Esophagus muscularis mucosa (tissue), 4 donors: ENCODE results near the gene BBS9. TPM values are rescaled to one million over a fixed set of nuclear protein-coding genes. Genes with fewer than 3 reads are reported as not detected.

Experiments used
- DNase-seq: peaks from one replicate; pipeline ENCODE4 v3.0.0-alpha.2; 2017; ENCODE audit errors: extremely low spot score
- H3K27ac ChIP-seq, 4 donors: fragments of 200-600 bp; sonication (generic); replicated peaks in 1 of 4; 1 replicate in 3 of 4; 2 replicates in 1 of 4; pipeline ENCODE4 v1.5.1; 2016 to 2019; ENCODE audit warnings: mild to moderate bottlenecking in 1 of 4
- H3K27me3 ChIP-seq, 4 donors: fragments of 200-600 bp; sonication (generic); one replicate each; pipeline versions ENCODE4 v1.5.1 to v1.6.0; 2016 to 2019
- H3K36me3 ChIP-seq, 4 donors: fragments of 200-600 bp; sonication (generic); one replicate each; pipeline ENCODE4 v1.5.1; 2016 to 2019
- H3K4me1 ChIP-seq, 4 donors: fragments of 200-600 bp; sonication (generic); one replicate each; pipeline ENCODE4 v1.5.1; 2016 to 2019
- H3K4me3 ChIP-seq, 4 donors: fragments of 200-600 bp; sonication (generic); 1 replicate in 2 of 4; 2 replicates in 2 of 4; pipeline ENCODE4 v1.5.1; 2016 to 2019; ENCODE audit warnings: mild to moderate bottlenecking in 4 of 4, moderate library complexity in 1 of 4
- H3K9me3 ChIP-seq, 4 donors: fragments of 200-600 bp; sonication (generic); 1 replicate in 3 of 4; 2 replicates in 1 of 4; pipeline ENCODE4 v1.5.1; 2016 to 2019
- EP300 ChIP-seq: sonication (generic); formaldehyde crosslinking; IDR thresholded peaks from one replicate; pipeline ENCODE4 v1.6.1; 2017; ENCODE audit warnings: antibody characterized with exemption
- POLR2A ChIP-seq: fragments of 450-650 bp; IDR thresholded peaks from one replicate; pipeline ENCODE4 v1.6.1; 2017; ENCODE audit warnings: antibody characterized with exemption, moderate library complexity, mild to moderate bottlenecking, low read depth
- POLR2AphosphoS5 ChIP-seq, 2 donors: sonication (generic); formaldehyde crosslinking; IDR thresholded peaks; one replicate each; pipeline ENCODE4 v1.6.1; 2017; ENCODE audit warnings: antibody characterized with exemption in 2 of 2
- WGBS: methylation state at CpG from one replicate; pipeline ENCODE4 v1.1.5; 2018; 5-methylcytosine and 5-hydroxymethylcytosine counted together
- intact Hi-C: fragments of 100-400 bp; cut with DNase I; formaldehyde crosslinking; loops from one replicate; pipeline ENCODE4 v1.15.1; 2023
- total RNA-seq, 4 donors: library from RNA; depleted of rRNA; stranded (reverse); fragments of >200 nt; gene quantifications; one replicate each; pipeline versions ENCODE4 v1.1.0 to v1.2.1, GENCODE V29; 2016
- TF ChIP-seq, protein P1 (sequence below), 3 experiments: fragments of 200-600 bp in 2 of 3; fragments of 450-650 bp in 1 of 3; sonication (generic) in 2 of 3; IDR thresholded peaks; one replicate each; pipeline ENCODE4 v1.5.1; 2017 to 2019; ENCODE audit warnings: antibody characterized with exemption in 3 of 3, mild to moderate bottlenecking in 2 of 3, moderate library complexity in 1 of 3

The BBS9 gene
- total RNA-seq, 4 donors from 2014 or later = 14.7 to 20.8 (median 16.3) TPM

DNA sequence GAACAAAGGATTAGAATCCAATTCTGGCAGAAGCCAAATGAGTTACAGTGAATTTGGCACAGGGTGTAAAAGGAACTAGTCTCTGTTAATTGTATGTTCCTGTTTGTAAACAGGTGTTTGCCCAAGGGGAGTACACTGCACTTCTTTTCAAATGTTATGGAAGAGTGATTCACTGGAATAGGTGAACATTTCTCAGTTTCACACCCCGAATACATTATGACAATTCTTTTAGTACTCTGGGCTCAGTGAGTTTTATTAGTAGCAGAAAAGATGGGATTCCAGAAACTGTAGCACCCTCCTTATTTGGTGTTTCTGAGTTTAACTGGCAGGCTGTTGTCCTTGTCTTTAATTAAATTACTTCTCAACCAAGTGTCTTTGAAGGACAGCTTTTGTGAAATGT is 329.2 kb downstream of the BBS9 start:
- intact Hi-C loops = no loop called here
- H3K27me3 ChIP-seq = no peaks in the 10 kb centered on the region
- no peaks in the 10 kb centered on the region for H3K36me3 ChIP-seq
- H3K4me3 ChIP-seq = no peak overlapping the region
- DNase-seq = no peak
- H3K4me1 ChIP-seq = no peaks in the 10 kb centered on the region
- WGBS = 81% methylated on average over 1 of the region's 1 CpG
- H3K9me3 ChIP-seq = no peaks in the 10 kb centered on the region
- no peak overlapping the region for H3K27ac ChIP-seq
- TF ChIP-seq POLR2A (no peak), POLR2AphosphoS5 (IDR thresholded peaks at IDR 0.05) (no peak), EP300 (no peak)
- TF ChIP-seq, protein P1, sequence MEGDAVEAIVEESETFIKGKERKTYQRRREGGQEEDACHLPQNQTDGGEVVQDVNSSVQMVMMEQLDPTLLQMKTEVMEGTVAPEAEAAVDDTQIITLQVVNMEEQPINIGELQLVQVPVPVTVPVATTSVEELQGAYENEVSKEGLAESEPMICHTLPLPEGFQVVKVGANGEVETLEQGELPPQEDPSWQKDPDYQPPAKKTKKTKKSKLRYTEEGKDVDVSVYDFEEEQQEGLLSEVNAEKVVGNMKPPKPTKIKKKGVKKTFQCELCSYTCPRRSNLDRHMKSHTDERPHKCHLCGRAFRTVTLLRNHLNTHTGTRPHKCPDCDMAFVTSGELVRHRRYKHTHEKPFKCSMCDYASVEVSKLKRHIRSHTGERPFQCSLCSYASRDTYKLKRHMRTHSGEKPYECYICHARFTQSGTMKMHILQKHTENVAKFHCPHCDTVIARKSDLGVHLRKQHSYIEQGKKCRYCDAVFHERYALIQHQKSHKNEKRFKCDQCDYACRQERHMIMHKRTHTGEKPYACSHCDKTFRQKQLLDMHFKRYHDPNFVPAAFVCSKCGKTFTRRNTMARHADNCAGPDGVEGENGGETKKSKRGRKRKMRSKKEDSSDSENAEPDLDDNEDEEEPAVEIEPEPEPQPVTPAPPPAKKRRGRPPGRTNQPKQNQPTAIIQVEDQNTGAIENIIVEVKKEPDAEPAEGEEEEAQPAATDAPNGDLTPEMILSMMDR (IDR thresholded peaks at IDR 0.05) = no peak

DNA sequence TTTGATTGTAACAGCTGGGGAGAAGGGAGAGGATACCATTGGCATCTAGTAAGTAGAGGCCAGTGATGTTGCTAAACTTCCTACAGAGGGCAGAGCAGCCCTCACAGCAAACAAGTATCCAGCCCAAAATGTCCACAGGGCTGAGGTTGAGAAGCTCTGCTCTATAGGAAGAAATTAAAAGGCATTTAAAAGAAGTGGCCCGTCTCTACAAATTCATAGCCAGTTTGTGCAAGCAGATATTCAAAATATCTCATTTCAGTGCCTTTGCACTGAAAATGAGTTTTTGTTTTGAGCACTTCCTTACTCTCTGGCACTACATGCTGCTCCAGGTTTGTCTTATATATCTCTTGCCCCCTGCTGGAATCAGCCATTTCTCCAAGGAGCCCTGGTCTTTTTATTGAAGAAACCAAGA is 330.0 kb downstream of the BBS9 start:
- DNase-seq = no peak
- 50% methylated on average over 1 of the region's 1 CpG for WGBS
- Histone ChIP-seq H3K9me3 (no peaks in the 10 kb centered on the region), H3K27ac (no peak overlapping the region), H3K36me3 (no peaks in the 10 kb centered on the region), H3K27me3 (no peaks in the 10 kb centered on the region), H3K4me3 (no peak overlapping the region), H3K4me1 (no peaks in the 10 kb centered on the region)
- TF ChIP-seq, protein P1 (IDR thresholded peaks at IDR 0.05) = peak in 2 of 3 experiments; percentile 27 to 38
- TF ChIP-seq POLR2AphosphoS5 (IDR thresholded peaks at IDR 0.05) (no peak), POLR2A (no peak)
- intact Hi-C loops = no loop called here

DNA sequence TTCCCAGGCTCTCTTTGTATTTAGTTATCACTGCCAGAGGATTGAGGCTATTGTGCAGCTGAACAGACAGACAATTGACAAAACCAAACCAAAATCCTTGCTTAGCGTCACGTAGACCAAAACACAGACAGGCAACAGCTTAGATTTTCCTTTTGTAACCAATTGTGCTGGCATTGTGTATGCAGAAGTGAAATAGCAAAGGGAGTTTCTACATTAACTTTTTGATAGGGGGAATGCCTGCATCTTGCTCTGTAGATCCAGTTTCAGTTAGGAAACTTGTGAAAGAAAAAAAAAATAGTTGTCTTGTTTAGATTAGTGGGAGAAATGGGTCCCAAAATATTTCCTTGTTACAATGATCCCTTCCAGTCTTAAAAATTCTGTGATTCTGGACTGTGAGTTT is 333.8 kb downstream of the BBS9 start:
- TF ChIP-seq POLR2A = no peak
- TF ChIP-seq POLR2AphosphoS5 (IDR thresholded peaks at IDR 0.05) = no peak
- TF ChIP-seq EP300 = no peak
- TF ChIP-seq, protein P1 (IDR thresholded peaks at IDR 0.05) = no peak

DNA sequence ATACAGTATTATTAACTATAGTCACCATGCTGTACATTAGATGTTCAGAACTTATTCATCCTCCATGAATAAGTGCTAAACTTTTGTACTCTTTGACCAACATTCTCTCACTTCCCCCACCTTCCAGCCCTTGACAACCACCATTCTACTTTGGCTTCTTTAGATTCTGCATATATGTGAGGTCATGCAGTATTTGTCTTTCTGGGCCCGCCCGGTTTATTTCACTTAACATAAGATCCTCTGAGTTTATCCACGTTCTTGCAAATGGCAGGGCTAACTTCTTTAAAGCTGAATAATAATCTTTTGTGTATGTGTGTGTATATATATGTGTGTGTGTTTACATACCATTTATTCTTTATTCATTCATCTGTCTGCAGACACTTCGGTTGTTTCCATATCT is 336.8 kb downstream of the BBS9 start:
- Histone ChIP-seq H3K27ac (no peak overlapping the region), H3K4me1 (no peaks in the 10 kb centered on the region), H3K9me3 (no peaks in the 10 kb centered on the region), H3K27me3 (no peaks in the 10 kb centered on the region), H3K36me3 (no peaks in the 10 kb centered on the region), H3K4me3 (no peak overlapping the region)
- intact Hi-C loops = no loop called here
- TF ChIP-seq EP300 = no peak
- no peak for TF ChIP-seq POLR2A
- TF ChIP-seq, protein P1 (IDR thresholded peaks at IDR 0.05) = no peak
- TF ChIP-seq POLR2AphosphoS5 (IDR thresholded peaks at IDR 0.05) = no peak
- no peak for DNase-seq
- WGBS = 62% methylated on average over 4 of the region's 4 CpGs

More for the DNA sequence above, 333.8 kb downstream of the BBS9 start:
- intact Hi-C loops = no loop called here
- no peaks in the 10 kb centered on the region for H3K9me3 ChIP-seq
- no peaks in the 10 kb centered on the region for H3K27me3 ChIP-seq
- DNase-seq = no peak
- 87% methylated on average over 2 of the region's 2 CpGs for WGBS
- no peaks in the 10 kb centered on the region for H3K36me3 ChIP-seq
- H3K27ac ChIP-seq = no peak overlapping the region
- no peaks in the 10 kb centered on the region for H3K4me1 ChIP-seq
- H3K4me3 ChIP-seq = no peak overlapping the region

DNA sequence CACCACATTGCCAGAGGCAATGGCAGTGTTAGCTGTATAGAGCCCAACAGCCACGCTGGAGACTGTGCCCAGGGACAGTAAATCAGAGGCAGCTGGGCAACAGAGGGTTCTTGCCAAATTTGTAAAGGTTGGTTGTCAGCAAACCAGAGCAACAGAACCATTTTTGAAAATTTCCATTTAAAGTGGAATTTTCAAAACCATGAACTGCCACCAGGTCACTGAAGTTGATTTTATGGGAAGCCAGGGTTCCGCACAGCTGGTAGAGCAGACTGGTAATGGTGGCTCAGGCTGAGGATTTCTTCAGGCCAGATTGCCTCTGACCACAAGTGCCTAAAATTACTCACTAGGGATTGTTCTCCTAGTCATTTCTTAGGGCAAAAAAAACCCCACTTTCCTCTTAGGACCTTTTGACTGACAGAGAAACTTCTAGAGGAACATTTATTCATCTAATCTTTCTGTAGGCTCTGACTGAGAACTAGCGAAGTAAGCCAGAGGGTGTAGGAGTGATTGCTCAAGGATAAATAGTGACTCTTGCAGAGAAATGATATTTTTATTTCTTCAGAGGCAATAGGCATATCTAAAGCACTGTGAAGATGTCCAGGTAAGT is 342.4 kb downstream of the BBS9 start:
- Histone ChIP-seq H3K4me3 (no peak overlapping the region), H3K27me3 (no peaks in the 10 kb centered on the region), H3K4me1 (no peaks in the 10 kb centered on the region), H3K36me3 (no peaks in the 10 kb centered on the region), H3K27ac (no peak overlapping the region), H3K9me3 (no peaks in the 10 kb centered on the region)
- intact Hi-C loops = no loop called here
- DNase-seq = no peak
- TF ChIP-seq POLR2A (no peak), POLR2AphosphoS5 (IDR thresholded peaks at IDR 0.05) (no peak), EP300 (no peak)
- WGBS = 89% methylated on average over 3 of the region's 3 CpGs
